Activated T-cell treated with anti-CD3 and anti-CD28 coated beads, Interleukin-2, amount 50 U/mL, for 72 hours (primary cell): ENCODE results near the gene USH1G. TPM values are rescaled to one million over a fixed set of nuclear protein-coding genes. Genes with fewer than 3 reads are reported as not detected.

Experiments used
- ATAC-seq, 2 donors: fragments of 150-1000 bp; cut with Tn5 transposase; replicated peaks in 1 of 2; 2 replicates each; pipeline ENCODE4 v1.10.0; 2021; ENCODE audit warnings: moderate library complexity in 2 of 2, mild to moderate bottlenecking in 1 of 2
- DNase-seq, 2 donors: peaks; one replicate each; pipeline ENCODE4 v3.0.0; 2021 to 2022; ENCODE audit warnings: mixed read lengths in 1 of 2
- H3K27ac Mint-ChIP-seq: one replicate; pipeline ENCODE4 v1.8.0; 2022; ENCODE audit warnings: mild to moderate bottlenecking, moderate library complexity, mixed read lengths
- H3K27me3 Mint-ChIP-seq: one replicate; pipeline ENCODE4 v1.8.0; 2022; ENCODE audit warnings: low read depth, mixed read lengths
- H3K36me3 Mint-ChIP-seq, 2 donors: one replicate each; pipeline ENCODE4 v1.8.0; 2022; ENCODE audit warnings: mixed read lengths in 2 of 2, mild to moderate bottlenecking in 1 of 2; ENCODE audit not compliant: insufficient read depth in 2 of 2
- H3K4me1 Mint-ChIP-seq: one replicate; pipeline ENCODE4 v1.8.0; 2022; ENCODE audit warnings: low read depth, mixed read lengths
- H3K4me3 Mint-ChIP-seq, 2 donors: one replicate each; pipeline ENCODE4 v1.8.0; 2022; ENCODE audit warnings: mild to moderate bottlenecking in 2 of 2, mixed read lengths in 2 of 2, moderate library complexity in 2 of 2
- H3K9me3 Mint-ChIP-seq, 2 donors: one replicate each; pipeline ENCODE4 v1.8.0; 2022; ENCODE audit warnings: mixed read lengths in 2 of 2
- total RNA-seq, 2 donors: library from RNA; stranded (reverse); gene quantifications; one replicate each; pipeline ENCODE4 v1.2.3, GENCODE V29; 2022

USH1G gene
- total RNA-seq, 2 donors from 2014 or later, result not detected

- no peaks in the 10 kb centered on the region for H3K4me1 Mint-ChIP-seq
- H3K27ac Mint-ChIP-seq, result no peak overlapping the region
- H3K9me3 Mint-ChIP-seq, result no peaks in the 10 kb centered on the region
- H3K27me3 Mint-ChIP-seq, result no peaks in the 10 kb centered on the region
- H3K4me3 Mint-ChIP-seq, result no peak overlapping the region
- ATAC-seq (no peak), DNase-seq (no peak)
- H3K36me3 Mint-ChIP-seq, result no peaks in the 10 kb centered on the region
Observed at GRCh38 chr17:74950207-74950606, 27.2 kb upstream of the USH1G start.

- Mint-ChIP-seq H3K27ac (no peak overlapping the region), H3K36me3 (no peaks in the 10 kb centered on the region), H3K9me3 (no peaks in the 10 kb centered on the region), H3K4me1 (no peaks in the 10 kb centered on the region), H3K27me3 (no peaks in the 10 kb centered on the region), H3K4me3 (no peak overlapping the region)
- ATAC-seq (no peak), DNase-seq (no peak)
Observed at GRCh38 chr17:74949455-74950115, 26.5 kb upstream of the USH1G start.

DNA sequence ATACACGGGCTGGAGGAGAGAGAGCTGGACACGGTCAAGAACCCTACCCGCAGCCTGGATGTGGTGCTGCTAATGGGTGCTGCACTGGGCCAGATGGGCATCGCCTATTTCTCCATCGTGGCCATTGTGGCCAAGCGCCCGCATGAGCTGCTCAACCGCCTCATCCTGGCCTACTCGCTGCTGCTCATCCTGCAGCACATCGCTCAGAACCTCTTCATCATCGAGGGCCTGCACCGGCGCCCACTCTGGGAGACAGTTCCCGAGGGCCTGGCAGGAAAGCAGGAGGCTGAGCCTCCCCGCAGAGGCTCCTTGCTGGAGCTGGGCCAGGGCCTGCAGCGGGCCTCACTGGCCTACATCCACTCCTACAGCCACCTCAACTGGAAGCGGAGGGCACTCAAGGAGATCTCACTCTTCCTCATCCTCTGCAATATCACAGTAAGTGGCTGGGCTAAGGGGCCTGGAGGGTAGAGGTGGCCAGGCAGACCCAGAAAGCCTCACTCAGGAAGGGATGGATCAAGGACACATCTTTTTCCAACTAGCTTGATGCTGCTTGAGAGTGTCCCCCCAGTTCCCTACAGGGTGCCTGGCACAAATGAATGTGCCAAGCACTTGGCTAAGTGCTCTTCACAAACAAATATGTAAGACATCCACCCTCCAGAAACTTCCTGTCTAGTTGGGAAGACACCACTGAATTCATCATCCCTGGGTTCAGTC lies 24.1 kb upstream of the USH1G start:
- ATAC-seq (no peak), DNase-seq (no peak)
- Mint-ChIP-seq H3K4me3 (no peak overlapping the region), H3K9me3 (no peaks in the 10 kb centered on the region), H3K4me1 (no peaks in the 10 kb centered on the region), H3K36me3 (no peaks in the 10 kb centered on the region), H3K27ac (no peak overlapping the region), H3K27me3 (peaks cover 12% of the 10 kb centered on the region)

GRCh38 chr17:74946641-74947040 lies 23.6 kb upstream of the USH1G start:
- DNase-seq, result no peak
- no peak for ATAC-seq
- Mint-ChIP-seq H3K4me3 (no peak overlapping the region), H3K36me3 (no peaks in the 10 kb centered on the region), H3K4me1 (no peaks in the 10 kb centered on the region), H3K9me3 (no peaks in the 10 kb centered on the region), H3K27ac (no peak overlapping the region), H3K27me3 (peaks cover 12% of the 10 kb centered on the region)

DNA sequence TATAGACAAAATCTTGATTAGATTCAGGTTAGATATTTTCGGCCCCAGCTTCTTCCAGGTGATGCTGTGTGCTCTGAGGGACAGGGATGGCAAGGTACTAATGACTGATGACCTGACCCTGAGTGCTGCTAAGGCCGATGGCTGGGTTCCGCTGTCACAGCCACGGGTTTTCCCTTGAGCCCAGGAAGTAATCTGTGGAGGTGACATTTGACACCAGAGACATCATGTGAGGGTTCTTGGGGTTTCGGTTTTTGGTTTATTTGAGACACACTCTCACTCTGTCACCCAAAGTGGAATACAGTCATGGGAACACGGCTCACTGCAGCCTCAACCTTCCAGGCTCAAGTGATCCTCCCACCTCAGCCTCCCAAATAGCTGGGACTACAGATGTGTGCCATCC lies 22.5 kb upstream of the USH1G start:
- Mint-ChIP-seq H3K4me3 (no peak overlapping the region), H3K27me3 (peaks cover 12% of the 10 kb centered on the region), H3K27ac (no peak overlapping the region), H3K36me3 (no peaks in the 10 kb centered on the region), H3K4me1 (no peaks in the 10 kb centered on the region), H3K9me3 (no peaks in the 10 kb centered on the region)
- ATAC-seq (peak in 1 of 2 donors; percentile 17), DNase-seq (no peak)

DNA sequence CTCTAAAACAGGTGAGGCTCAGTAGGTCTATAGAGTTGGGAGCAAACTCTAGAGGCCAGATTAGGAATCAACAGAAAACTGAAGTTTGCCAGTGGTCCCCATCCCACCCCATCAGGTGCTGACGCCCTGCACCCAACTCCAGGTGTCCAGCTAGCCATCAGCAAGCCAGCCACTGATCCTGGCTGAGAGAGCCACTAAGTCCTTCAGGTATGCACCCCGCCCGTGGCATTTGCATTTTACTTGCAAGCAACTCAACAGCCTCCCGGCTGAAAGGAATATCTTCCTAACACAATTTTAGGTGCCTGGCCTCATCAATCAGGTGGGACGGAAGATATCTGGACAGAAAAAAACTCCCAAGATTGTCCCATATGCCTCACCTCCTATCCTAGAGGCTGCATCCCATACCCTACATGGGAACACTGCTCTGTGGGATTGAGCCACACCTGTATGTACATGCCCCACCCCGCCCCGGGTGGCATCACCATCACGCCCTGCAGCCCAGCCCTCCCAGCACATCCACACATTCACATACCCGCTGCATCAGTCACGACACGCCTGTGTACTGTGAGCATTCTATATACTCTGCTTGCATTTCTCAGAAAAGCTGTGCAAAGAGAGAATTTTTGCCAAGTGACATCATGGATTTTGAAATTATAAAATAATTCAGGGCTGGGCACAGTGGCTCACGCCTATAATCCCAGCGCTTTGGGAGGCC lies 20.9 kb upstream of the USH1G start:
- no peak for ATAC-seq
- no peak overlapping the region for H3K27ac Mint-ChIP-seq
- H3K9me3 Mint-ChIP-seq, result no peaks in the 10 kb centered on the region

GRCh38 chr17:74941128-74941725 lies 18.2 kb upstream of the USH1G start:
- Mint-ChIP-seq H3K27ac (no peak overlapping the region), H3K9me3 (no peaks in the 10 kb centered on the region), H3K4me3 (no peak overlapping the region), H3K4me1 (no peaks in the 10 kb centered on the region), H3K27me3 (peaks cover 44% of the 10 kb centered on the region), H3K36me3 (no peaks in the 10 kb centered on the region)
- DNase-seq, result no peak
- ATAC-seq, result no peak

More for the DNA sequence above, 20.9 kb upstream of the USH1G start:
- no peak for DNase-seq
- no peaks in the 10 kb centered on the region for H3K36me3 Mint-ChIP-seq
- H3K4me1 Mint-ChIP-seq, result no peaks in the 10 kb centered on the region
- no peak overlapping the region for H3K4me3 Mint-ChIP-seq
- H3K27me3 Mint-ChIP-seq, result peaks cover 18% of the 10 kb centered on the region

DNA sequence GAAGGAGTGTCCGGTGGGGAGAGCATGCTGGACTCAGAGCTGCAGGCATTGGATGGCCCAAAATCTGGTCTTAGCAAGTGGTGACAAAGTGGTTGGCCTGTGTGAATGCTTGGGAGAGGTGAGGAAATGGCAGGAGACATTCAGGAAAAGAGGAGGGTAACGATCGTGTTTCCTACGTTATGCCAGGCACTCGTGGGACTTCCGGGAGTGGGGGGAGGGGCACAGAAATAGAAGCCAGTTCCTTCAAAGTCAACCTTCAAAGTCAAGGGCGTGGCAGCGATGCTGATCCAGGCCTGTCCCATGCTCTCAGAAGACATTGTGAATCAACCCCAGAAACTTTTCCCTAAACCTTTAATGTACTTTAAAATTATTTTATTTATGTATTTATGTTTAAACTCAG lies 16.5 kb upstream of the USH1G start:
- Mint-ChIP-seq H3K27ac (no peak overlapping the region), H3K9me3 (no peaks in the 10 kb centered on the region), H3K4me1 (no peaks in the 10 kb centered on the region), H3K36me3 (no peaks in the 10 kb centered on the region), H3K27me3 (peaks cover 56% of the 10 kb centered on the region), H3K4me3 (no peak overlapping the region)
- no peak for DNase-seq
- ATAC-seq, result no peak

GRCh38 chr17:74938194-74938950 lies 15.3 kb upstream of the USH1G start:
- H3K9me3 Mint-ChIP-seq, result no peaks in the 10 kb centered on the region
- ATAC-seq (no peak), DNase-seq (no peak)
- H3K4me1 Mint-ChIP-seq, result no peaks in the 10 kb centered on the region
- no peak overlapping the region for H3K27ac Mint-ChIP-seq
- H3K36me3 Mint-ChIP-seq, result no peaks in the 10 kb centered on the region
- H3K27me3 Mint-ChIP-seq, result peaks cover 56% of the 10 kb centered on the region
- H3K4me3 Mint-ChIP-seq, result no peak overlapping the region

DNA sequence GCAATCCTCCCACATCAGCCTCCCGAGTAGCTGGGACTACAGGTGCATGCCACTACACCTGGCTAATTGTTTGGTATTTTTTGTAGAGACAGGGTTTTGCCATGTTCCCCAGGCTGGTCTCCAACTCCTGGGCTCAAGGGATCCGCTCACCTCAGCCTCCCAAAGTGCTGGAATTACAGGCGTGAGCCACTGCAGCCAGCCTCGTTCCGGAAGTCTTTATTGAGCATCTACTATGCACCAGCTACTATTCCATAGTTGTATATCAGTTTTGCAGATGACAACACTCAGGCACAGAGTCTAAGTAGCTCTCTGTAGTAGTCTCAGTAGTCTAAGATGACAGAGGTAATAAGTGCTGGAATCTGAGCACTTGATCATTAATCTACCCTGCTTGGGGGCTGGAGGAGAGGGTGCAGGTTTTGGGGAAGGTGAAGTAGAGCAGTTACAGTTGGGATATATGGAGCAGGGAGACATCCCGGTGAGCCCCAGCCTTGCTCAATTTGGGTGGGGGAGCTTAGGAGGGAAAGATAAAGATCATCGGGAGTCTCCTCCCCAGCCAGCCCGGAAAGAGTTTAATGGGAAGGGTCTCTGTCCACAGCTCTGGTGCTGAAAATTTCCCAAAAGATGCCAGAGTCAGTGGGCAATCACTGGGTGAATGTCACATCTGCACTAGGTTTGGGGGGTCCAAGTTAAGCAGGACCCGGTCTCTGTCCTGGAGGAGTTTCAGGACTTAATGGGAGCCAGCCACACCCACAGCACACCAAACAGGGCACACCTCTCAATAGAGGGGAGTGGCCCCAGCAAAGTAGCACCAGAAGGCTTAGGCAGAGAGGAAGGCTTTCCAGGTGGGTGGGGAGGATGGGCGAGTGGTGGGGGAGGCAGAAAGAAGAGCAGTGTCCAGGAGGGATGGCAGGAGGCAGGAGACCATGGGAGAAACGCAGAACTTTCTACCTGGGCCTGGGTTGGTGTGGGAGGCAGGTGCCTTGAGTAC lies 14.3 kb upstream of the USH1G start:
- Mint-ChIP-seq H3K9me3 (no peaks in the 10 kb centered on the region), H3K4me1 (no peaks in the 10 kb centered on the region), H3K27ac (no peak overlapping the region), H3K27me3 (peaks cover 60% of the 10 kb centered on the region), H3K4me3 (no peak overlapping the region), H3K36me3 (no peaks in the 10 kb centered on the region)
- no peak for ATAC-seq
- no peak for DNase-seq

DNA sequence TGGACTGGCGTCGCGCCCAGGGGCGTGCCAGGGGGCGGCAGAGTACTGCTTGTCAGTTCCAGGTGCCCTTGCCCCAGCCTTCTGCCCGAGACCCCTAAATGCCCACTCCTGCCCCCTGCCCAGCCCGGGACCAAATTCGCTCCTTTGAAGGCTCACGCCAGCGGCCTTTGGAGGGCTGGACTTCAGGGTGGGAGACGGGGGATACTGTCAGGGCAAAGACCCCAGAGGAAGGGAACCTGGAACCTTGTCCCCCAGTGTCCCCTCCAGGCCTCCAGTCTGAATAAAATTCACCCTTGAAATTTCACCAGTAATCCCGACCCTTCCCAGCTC lies 13.4 kb upstream of the USH1G start:
- peaks cover 67% of the 10 kb centered on the region for H3K27me3 Mint-ChIP-seq
- no peaks in the 10 kb centered on the region for H3K36me3 Mint-ChIP-seq
- H3K9me3 Mint-ChIP-seq, result no peaks in the 10 kb centered on the region
- H3K27ac Mint-ChIP-seq, result no peak overlapping the region
- no peak for ATAC-seq
- no peak for DNase-seq
- no peak overlapping the region for H3K4me3 Mint-ChIP-seq
- H3K4me1 Mint-ChIP-seq, result no peaks in the 10 kb centered on the region
